Measurements from ENCODE around the gene MRPL2. TPM values are rescaled to one million over a fixed set of nuclear protein-coding genes. Genes with fewer than 3 reads are reported as not detected.
A peak's percentile ranks its signal among the peaks of the same experiment; 100 is the strongest.

The MRPL2 gene
- total and polyA plus RNA-seq, 3 experiments from 2014 or later: 47.5 to 91.6 (median 89.6) TPM

GRCh38 chr6:43096451-43097097, 37.3 kb upstream of the MRPL2 start:
- H3K36me3 Mint-ChIP-seq: no peaks in the 10 kb centered on the region
- DNase-seq: no peak
- H3K27ac Mint-ChIP-seq: no peak overlapping the region
- H3K27me3 ChIP-seq (ENCODE audit: insufficient read depth, low read length, poor library complexity, severe bottlenecking): no peaks in the 10 kb centered on the region
- ChIA-PET POLR2A (no interaction called here), CTCF (no interaction called here)
- H3K27ac ChIP-seq (ENCODE audit: low read depth, low read length): no peak overlapping the region
- H3K9me3 ChIP-seq (ENCODE audit: low read length): no peaks in the 10 kb centered on the region
- no peaks in the 10 kb centered on the region for H3K4me1 ChIP-seq (ENCODE audit: insufficient read depth, low read length)
- H3K27me3 Mint-ChIP-seq: peaks cover 2 to 3% of the 10 kb centered on the region in 2 donors
- peaks cover 8 to 20% (median 18%) of the 10 kb centered on the region in 3 donors for H3K4me1 Mint-ChIP-seq
- H3K36me3 ChIP-seq (ENCODE audit: insufficient read depth, low read length): no peaks in the 10 kb centered on the region
- no peaks in the 10 kb centered on the region for H3K9me3 Mint-ChIP-seq
- H3K4me3 ChIP-seq (ENCODE audit: low read length): no peak overlapping the region
- H3K4me3 Mint-ChIP-seq: no peak overlapping the region

GRCh38 chr6:43095939-43096338, 36.7 kb upstream of the MRPL2 start:
- Mint-ChIP-seq H3K9me3 (no peaks in the 10 kb centered on the region), H3K36me3 (no peaks in the 10 kb centered on the region), H3K4me3 (no peak overlapping the region), H3K27me3 (peaks cover 2 to 3% of the 10 kb centered on the region in 2 donors), H3K4me1 (peaks cover 8 to 20% (median 18%) of the 10 kb centered on the region in 3 donors), H3K27ac (no peak overlapping the region)
- CTCF ChIA-PET: no interaction called here
- H3K4me1 ChIP-seq (ENCODE audit: insufficient read depth, low read length): no peaks in the 10 kb centered on the region
- H3K4me3 ChIP-seq (ENCODE audit: low read length): no peak overlapping the region
- POLR2A ChIA-PET: no interaction called here
- no peak for DNase-seq
- no peaks in the 10 kb centered on the region for H3K36me3 ChIP-seq (ENCODE audit: insufficient read depth, low read length)
- no peaks in the 10 kb centered on the region for H3K9me3 ChIP-seq (ENCODE audit: low read length)
- no peaks in the 10 kb centered on the region for H3K27me3 ChIP-seq (ENCODE audit: insufficient read depth, low read length, poor library complexity, severe bottlenecking)
- no peak overlapping the region for H3K27ac ChIP-seq (ENCODE audit: low read depth, low read length)

GRCh38 chr6:43093436-43094289, 34.4 kb upstream of the MRPL2 start:
- ChIA-PET CTCF (interaction anchor here (0.9 kb wide), 1 partner anchor 50 kb away, joined by 3 read pairs; no protein-coding TSS in a partner anchor), POLR2A (no interaction called here)
- H3K9me3 ChIP-seq (ENCODE audit: low read length): no peaks in the 10 kb centered on the region
- H3K4me1 ChIP-seq (ENCODE audit: insufficient read depth, low read length): no peaks in the 10 kb centered on the region
- H3K27ac Mint-ChIP-seq: peak overlapping the region in 3 of 8 donors; percentile 3 to 35 (median 22)
- peak overlapping the region in 2 of 7 donors; percentile 44 for H3K4me3 Mint-ChIP-seq
- H3K27ac ChIP-seq (ENCODE audit: low read depth, low read length): no peak overlapping the region
- H3K9me3 Mint-ChIP-seq: no peaks in the 10 kb centered on the region
- peaks cover 8 to 20% (median 18%) of the 10 kb centered on the region in 3 donors for H3K4me1 Mint-ChIP-seq
- DNase-seq: no peak
- H3K36me3 ChIP-seq (ENCODE audit: insufficient read depth, low read length): no peaks in the 10 kb centered on the region
- H3K27me3 ChIP-seq (ENCODE audit: insufficient read depth, low read length, poor library complexity, severe bottlenecking): no peaks in the 10 kb centered on the region
- H3K36me3 Mint-ChIP-seq: no peaks in the 10 kb centered on the region
- H3K27me3 Mint-ChIP-seq: peaks cover 0 to 3% of the 10 kb centered on the region in 2 donors
- H3K4me3 ChIP-seq (ENCODE audit: low read length): peak overlapping the region; percentile 31

GRCh38 chr6:43092635-43093034, 33.4 kb upstream of the MRPL2 start:
- H3K27me3 ChIP-seq (ENCODE audit: insufficient read depth, low read length, poor library complexity, severe bottlenecking): no peaks in the 10 kb centered on the region
- no peaks in the 10 kb centered on the region for H3K4me1 ChIP-seq (ENCODE audit: insufficient read depth, low read length)
- H3K4me1 Mint-ChIP-seq: peaks cover 8 to 20% (median 18%) of the 10 kb centered on the region in 3 donors
- peaks cover 0 to 1% of the 10 kb centered on the region in 2 donors for H3K27me3 Mint-ChIP-seq
- no peaks in the 10 kb centered on the region for H3K9me3 ChIP-seq (ENCODE audit: low read length)
- ChIA-PET CTCF (interaction anchor here (0.9 kb wide), 1 partner anchor 51 kb away, joined by 3 read pairs; no protein-coding TSS in a partner anchor), POLR2A (no interaction called here)
- H3K27ac ChIP-seq (ENCODE audit: low read depth, low read length): no peak overlapping the region
- no peaks in the 10 kb centered on the region for H3K9me3 Mint-ChIP-seq
- DNase-seq: no peak
- H3K27ac Mint-ChIP-seq: peak overlapping the region in 1 of 8 donors; percentile 24
- no peak overlapping the region for H3K4me3 ChIP-seq (ENCODE audit: low read length)
- H3K36me3 ChIP-seq (ENCODE audit: insufficient read depth, low read length): no peaks in the 10 kb centered on the region
- no peaks in the 10 kb centered on the region for H3K36me3 Mint-ChIP-seq
- peak overlapping the region in 1 of 7 donors; percentile 26 for H3K4me3 Mint-ChIP-seq

- no peak overlapping the region for H3K27ac Mint-ChIP-seq
- H3K9me3 Mint-ChIP-seq: no peaks in the 10 kb centered on the region
- H3K4me3 ChIP-seq (ENCODE audit: low read length): no peak overlapping the region
- no peak overlapping the region for H3K4me3 Mint-ChIP-seq
- no peaks in the 10 kb centered on the region for H3K4me1 ChIP-seq (ENCODE audit: insufficient read depth, low read length)
- H3K27me3 Mint-ChIP-seq: peaks cover 0 to 1% of the 10 kb centered on the region in 2 donors
- H3K9me3 ChIP-seq (ENCODE audit: low read length): no peaks in the 10 kb centered on the region
- no peak for DNase-seq
- no peaks in the 10 kb centered on the region for H3K36me3 Mint-ChIP-seq
- peaks cover 8 to 20% (median 18%) of the 10 kb centered on the region in 3 donors for H3K4me1 Mint-ChIP-seq
- H3K27ac ChIP-seq (ENCODE audit: low read depth, low read length): no peak overlapping the region
- ChIA-PET POLR2A (no interaction called here), CTCF (interaction anchor here (1.0 kb wide), 1 partner anchor 138 kb away, joined by 3 read pairs; the partner anchor contains the start of gene DNPH1)
- H3K36me3 ChIP-seq (ENCODE audit: insufficient read depth, low read length): no peaks in the 10 kb centered on the region
- no peaks in the 10 kb centered on the region for H3K27me3 ChIP-seq (ENCODE audit: insufficient read depth, low read length, poor library complexity, severe bottlenecking)
Observed at GRCh38 chr6:43091436-43091991, 32.3 kb upstream of the MRPL2 start.

- CTCF ChIA-PET: no interaction called here
- Histone ChIP-seq H3K4me1 (ENCODE audit: insufficient read depth, low read length) (no peaks in the 10 kb centered on the region), H3K27me3 (ENCODE audit: insufficient read depth, low read length, poor library complexity, severe bottlenecking) (no peaks in the 10 kb centered on the region), H3K36me3 (ENCODE audit: insufficient read depth, low read length) (no peaks in the 10 kb centered on the region), H3K27ac (ENCODE audit: low read depth, low read length) (no peak overlapping the region), H3K4me3 (ENCODE audit: low read length) (no peak overlapping the region), H3K9me3 (ENCODE audit: low read length) (no peaks in the 10 kb centered on the region)
- H3K27me3 Mint-ChIP-seq: peaks cover 0 to 1% of the 10 kb centered on the region in 2 donors
- POLR2A ChIA-PET: no interaction called here
- no peaks in the 10 kb centered on the region for H3K36me3 Mint-ChIP-seq
- H3K9me3 Mint-ChIP-seq: no peaks in the 10 kb centered on the region
- H3K27ac Mint-ChIP-seq: no peak overlapping the region
- H3K4me3 Mint-ChIP-seq: no peak overlapping the region
- no peak for DNase-seq
- H3K4me1 Mint-ChIP-seq: peaks cover 8 to 20% (median 18%) of the 10 kb centered on the region in 3 donors
Observed at GRCh38 chr6:43091020-43091419, 31.8 kb upstream of the MRPL2 start.

- ChIA-PET CTCF (no interaction called here), POLR2A (no interaction called here)
- Histone ChIP-seq H3K27me3 (ENCODE audit: insufficient read depth, low read length, poor library complexity, severe bottlenecking) (no peaks in the 10 kb centered on the region), H3K9me3 (ENCODE audit: low read length) (no peaks in the 10 kb centered on the region), H3K27ac (ENCODE audit: low read depth, low read length) (no peak overlapping the region), H3K4me3 (ENCODE audit: low read length) (no peak overlapping the region), H3K4me1 (ENCODE audit: insufficient read depth, low read length) (no peaks in the 10 kb centered on the region), H3K36me3 (ENCODE audit: insufficient read depth, low read length) (no peaks in the 10 kb centered on the region)
- no peak for DNase-seq
- Mint-ChIP-seq H3K9me3 (no peaks in the 10 kb centered on the region), H3K36me3 (no peaks in the 10 kb centered on the region), H3K27me3 (peaks cover 0 to 1% of the 10 kb centered on the region in 2 donors), H3K4me3 (no peak overlapping the region), H3K4me1 (peaks cover 8 to 20% (median 18%) of the 10 kb centered on the region in 3 donors), H3K27ac (no peak overlapping the region)
Observed at GRCh38 chr6:43090559-43090956, 31.3 kb upstream of the MRPL2 start.

Data from CD8-positive, alpha-beta memory T cell (primary cell).